Forelimb muscle (tissue), 1 donor: ENCODE data around the gene SRBD1. TPM values are rescaled to one million over a fixed set of nuclear protein-coding genes. Genes with fewer than 3 reads are reported as not detected.

Experiments used
- DNase-seq: peaks from one replicate; pipeline ENCODE4 v3.0.0-alpha.2; 2013; ENCODE audit warnings: low read depth
- polyA plus RNA-seq: library from polyadenylated mRNA; unstranded; fragments of 120-200 nt; gene quantifications from one replicate; pipeline ENCODE4 v1.2.1, GENCODE V29; 2013; ENCODE audit not compliant: insufficient read length

SRBD1 gene
- polyA plus RNA-seq, 1 donor = 9.2 TPM

DNA sequence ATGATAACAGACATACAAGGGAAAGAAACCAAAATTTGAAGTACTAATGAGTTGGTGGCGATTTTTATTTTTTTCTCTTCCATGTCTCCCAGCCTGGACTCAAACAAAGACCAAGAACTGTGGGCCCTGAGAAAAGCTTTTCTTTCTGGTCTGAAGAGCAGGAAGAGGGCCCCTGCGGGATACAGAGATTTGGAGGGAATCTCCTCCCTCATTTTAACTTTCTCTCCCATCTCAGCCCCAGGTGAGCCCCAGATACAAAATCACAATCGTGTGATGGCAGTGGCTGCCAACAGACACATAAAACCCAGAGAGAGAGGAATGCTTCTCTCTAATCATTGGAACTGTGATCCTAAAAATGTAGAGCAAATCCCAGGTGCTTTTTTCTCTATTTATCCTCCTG is 20.9 kb upstream of the SRBD1 start:
- DNase-seq = no peak

DNA sequence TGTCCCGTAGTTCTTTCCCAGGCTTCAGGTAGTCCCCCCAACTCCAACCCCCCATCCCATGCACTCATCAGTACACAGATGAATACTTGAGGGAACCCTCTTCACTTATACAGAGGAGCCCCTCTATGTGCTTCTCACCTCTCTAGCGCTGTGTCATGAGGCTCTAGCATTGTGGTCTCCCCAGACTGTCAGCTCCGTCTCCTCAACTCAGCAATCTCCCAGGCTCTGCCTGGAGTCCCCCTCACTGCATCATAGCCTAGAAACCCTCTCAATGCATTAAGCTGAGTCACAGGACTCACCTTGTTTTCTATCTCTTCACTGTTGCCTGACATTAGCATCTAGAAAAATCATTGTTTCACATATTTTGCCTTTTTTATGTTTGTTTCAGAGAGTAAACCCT is 20.3 kb upstream of the SRBD1 start:
- DNase-seq = no peak

DNA sequence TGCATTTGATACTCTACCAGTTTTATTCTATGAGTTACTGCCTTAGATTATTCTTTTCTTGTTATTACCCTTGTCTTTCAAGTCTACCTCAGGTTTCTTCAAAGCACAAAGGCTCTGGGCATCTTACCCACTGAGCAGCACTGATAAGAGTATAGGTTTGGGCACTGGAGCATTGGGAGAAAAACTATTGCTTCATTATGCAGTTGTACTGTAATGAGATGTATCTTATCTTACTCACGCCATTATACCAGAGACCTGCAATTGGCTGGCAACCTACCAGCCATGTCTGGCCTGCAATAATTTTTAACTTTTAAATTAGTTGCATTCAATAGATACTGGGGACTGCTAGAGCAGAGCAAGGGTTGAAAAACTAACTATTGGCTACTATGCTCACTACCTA is 18.9 kb upstream of the SRBD1 start:
- DNase-seq = no peak

DNA sequence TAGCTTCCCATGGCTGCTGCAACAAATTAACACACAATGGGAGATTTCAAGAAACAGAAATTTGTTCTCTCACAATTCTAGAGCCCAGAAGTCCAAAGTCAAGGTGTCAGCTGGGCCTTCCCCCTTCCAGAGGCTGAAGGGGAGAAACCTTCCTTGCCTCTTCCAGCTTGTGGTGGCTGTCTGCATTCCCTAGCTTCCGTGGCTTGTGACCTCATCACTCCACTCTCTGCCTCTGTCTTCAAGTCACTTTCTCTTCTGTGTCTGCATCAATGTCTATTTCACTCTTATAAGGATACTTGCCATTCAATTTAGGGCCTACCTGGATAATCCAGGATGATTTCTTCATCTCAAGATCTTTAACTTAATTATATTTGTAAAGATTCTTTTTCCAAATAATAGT is 16.8 kb upstream of the SRBD1 start:
- no peak for DNase-seq

DNA sequence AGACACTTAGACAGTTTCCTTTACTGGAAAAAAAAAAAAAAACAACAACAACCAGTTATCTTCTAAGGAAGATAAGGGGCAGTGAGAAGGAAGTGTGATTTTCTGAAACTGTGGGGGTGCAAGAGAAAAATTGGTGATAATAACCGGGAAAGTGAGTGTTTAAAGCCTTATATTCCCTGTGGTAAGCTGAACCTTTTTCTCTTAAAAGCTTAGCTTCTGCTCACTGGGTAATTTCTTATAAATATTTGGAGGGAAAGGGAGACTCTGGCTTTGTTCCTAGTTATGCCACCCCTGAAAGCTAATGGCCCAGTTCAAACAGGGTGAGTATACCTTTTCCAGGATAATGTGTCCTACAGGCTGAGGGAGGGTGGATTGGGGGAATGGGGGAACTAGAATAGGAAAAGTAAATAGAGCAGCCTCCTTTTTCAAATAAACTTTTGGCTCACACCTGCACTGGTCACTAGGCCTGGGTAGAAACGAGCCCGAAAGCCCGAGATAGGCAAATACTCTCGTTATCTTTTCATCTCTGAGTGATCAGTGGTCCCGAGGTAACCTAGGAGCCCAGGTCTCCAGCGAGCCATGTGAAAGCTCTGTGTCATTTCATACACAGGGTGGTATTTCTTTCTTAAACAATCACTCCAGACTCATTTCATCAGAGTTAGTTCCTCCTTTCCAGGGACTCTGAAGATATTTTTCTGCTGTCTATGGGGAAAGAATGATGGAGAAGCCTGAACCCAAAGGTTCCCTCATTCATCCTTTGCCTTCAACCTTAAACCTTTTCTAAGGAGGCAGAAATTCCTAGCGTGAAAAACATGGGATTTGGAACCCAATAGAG is 15.5 kb upstream of the SRBD1 start:
- DNase-seq = no peak

DNA sequence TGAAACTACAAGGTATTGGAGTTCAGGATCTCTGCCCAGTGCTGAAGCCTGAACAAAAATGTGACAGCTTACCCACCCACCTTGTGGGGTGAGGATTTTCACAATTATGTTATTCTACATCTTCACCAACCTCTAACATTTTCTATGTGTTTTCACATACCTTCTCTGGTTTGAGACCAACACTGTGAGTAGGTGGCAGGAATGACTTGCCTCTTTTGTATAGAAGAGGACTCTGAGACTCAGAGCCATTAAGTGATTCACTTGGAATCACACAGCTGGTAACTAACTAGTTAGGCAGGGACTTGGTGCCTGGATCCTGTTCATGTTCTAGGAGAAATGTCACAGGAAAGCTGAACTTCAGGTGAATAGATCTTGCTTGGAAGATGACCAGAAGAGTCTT is 14.8 kb upstream of the SRBD1 start:
- no peak for DNase-seq

DNA sequence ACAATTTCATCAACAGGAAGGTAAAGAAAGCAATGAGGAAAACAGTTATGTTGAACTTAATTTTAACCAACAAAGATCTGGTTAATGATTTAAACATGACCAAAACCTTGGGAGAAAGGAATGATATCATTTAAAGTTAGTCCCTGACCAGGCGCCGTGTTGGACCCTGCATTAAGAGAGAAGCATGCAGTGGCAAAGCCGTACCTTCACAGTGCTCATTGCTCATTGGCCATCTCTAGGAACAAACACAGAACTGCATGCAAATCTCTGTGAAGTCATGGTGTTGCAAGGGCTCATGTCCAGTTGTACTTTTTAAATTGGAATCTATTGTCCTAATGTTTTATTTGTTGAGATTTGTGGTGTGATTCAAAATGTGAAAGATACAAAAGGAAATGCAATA is 12.0 kb upstream of the SRBD1 start:
- DNase-seq = no peak

DNA sequence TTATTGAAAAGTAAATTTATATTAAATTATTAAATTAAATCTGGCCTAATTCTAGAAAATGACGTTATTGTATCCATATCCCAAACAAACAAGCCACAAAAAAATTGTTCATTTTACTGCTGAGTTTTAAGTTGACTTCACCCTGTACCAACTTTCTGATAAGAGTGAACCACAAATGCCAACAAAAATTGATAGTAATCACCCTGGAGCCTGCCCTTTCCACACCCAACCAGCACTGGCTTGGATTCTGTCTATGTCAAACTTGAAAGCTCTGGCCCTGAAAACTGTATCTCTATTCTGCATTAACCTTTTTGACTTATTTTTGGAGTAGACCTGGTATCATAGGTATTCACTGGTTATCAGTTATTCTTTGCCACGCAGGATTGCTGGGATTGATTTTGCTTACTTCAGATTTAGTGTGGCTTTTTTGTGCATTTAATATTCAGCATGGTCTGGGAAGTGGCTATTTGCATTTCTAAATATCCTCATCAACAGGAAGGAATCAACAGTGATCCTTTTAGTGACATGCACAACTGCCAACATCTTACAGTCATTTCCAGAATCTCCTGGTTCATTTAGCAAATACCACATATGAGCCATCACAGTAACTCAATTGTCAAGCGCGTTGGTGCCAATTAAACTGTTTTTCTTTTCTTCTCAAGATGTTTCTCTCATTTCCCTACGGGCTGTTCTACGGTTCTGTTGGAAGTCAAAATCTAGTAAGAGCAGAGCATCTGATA is 11.4 kb upstream of the SRBD1 start:
- no peak for DNase-seq

DNA sequence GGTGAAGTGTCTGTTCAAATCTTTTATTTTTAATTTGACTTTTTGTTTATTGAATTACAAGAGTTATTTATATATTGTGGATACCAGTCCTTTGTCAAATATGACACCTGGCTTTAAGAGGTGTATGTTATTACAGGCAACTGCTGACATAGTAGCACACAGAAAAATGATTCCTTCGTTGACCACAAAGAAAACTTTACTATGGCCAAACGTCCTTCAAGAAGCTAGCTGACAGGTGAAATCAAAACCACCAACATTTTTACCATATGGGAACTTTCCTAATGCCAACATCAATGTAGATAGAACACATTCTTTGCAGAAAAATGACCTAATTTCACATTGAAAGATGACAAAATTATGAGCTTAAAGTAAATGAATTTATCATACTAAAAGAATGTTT is 6.4 kb upstream of the SRBD1 start:
- no peak for DNase-seq

DNA sequence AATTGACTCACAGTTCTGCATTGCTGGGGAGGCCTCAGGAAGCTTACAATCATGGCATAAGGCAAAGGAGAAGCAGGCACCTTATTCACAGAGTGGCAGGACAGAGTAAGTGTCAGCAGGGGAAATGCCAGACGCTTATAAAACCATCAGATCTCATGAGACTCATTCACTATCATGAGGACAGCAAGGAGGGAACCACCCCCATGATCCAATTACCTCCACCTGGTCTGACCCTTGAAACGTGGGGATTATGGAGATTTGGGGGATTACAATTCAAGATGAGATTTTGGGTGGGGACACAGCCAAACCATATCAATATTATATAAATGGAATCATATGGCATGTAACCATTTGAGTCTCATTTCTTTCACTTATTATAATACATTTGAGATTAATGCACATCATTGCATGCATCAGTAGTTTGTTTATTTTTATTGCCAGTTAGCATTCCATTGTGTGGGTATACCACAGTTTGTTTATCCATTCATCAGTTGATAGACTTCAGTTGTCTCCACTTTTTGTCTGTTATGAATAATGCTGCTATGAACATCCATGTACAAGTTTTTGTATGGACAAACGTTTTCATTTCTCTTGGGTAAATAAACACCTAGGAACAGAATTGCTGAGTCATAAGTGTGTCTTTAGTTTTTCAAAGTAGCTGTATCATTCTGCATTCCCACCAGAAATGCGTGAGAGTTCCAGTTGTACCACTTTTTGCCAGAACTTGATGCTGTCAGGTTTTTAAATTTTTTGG is 5.8 kb upstream of the SRBD1 start:
- no peak for DNase-seq

DNA sequence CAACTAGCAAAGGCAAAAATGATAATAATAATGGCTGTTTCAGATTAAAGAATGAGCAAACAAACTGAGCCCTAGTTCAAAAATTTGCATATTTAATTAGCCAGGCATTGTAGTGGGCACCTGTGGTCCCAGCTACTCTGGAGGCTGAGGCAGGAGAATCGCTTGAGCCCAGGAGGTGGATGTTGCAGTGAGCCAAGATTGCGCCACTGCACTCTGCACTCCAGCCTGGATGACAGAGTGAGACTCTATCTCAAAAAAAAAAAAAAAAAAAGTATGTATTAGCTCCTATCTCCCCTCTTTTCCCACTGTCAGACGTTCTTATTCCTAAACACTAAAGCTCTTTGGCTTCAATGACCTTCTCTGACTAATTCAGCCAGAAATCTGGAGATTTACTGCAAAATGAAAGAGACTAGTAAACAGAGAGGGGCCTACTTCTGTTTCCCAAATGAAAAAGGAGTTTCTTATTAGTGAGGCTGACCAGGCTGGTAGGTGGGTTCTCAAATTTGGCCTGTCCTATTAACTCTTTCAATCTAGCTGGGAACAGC is 3.9 kb upstream of the SRBD1 start:
- DNase-seq = no peak

DNA sequence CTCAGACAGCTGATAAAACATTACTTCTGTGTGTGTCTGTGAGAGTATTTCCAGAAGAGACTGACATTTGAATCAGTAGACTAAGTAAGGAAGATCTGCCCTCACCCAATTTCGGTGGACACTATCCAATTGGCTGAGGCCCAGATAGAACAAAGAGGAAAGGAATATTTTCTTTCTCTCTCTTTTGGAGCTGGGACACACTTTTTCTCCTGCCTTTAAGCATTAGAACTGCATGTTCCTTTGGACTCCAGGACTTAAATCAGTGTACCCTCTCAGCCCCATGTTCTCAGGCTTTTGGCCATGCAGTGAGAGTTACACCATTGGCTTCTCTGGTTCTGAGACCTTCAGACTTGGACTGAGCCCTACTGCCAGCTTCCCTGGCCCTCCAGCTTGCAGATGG is 3.3 kb upstream of the SRBD1 start:
- no peak for DNase-seq

DNA sequence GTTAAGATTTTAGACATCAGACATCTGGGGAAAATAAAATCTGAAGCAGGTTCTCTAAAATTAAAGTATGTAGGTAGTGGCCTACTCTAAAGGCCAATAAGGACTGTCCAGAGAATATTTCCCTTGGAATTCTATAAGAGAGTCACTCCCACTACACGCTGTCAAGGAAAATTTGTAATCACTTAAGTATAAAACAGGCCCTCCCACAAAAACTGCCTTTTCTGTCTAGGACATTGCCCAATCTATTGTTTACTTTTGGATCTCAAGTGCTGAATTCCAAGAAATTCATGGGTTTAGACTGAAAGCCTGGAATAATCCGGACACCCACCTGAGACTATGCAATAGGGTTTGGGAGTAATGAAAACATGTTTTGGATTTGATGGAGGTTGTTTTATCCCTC is 1.7 kb upstream of the SRBD1 start:
- no peak for DNase-seq

DNA sequence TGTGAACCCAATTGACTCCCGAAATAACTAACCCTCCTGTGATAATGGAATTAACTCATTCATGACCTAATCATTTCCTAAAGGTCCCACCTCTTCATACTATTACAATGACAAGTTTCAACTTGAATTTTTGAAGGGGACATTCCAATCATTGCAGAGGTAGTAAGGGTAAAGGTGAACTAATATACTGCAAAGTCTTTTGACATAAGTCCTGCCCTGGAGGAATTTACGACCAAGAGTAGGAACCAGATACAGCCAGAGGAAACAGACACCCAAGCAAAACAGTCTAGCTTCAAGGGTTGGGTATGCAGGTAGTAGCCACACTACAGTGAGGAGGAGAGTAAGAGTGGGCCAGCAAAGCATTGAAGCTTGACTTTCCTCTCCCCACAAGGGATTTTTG is 1.2 kb upstream of the SRBD1 start:
- no peak for DNase-seq

DNA sequence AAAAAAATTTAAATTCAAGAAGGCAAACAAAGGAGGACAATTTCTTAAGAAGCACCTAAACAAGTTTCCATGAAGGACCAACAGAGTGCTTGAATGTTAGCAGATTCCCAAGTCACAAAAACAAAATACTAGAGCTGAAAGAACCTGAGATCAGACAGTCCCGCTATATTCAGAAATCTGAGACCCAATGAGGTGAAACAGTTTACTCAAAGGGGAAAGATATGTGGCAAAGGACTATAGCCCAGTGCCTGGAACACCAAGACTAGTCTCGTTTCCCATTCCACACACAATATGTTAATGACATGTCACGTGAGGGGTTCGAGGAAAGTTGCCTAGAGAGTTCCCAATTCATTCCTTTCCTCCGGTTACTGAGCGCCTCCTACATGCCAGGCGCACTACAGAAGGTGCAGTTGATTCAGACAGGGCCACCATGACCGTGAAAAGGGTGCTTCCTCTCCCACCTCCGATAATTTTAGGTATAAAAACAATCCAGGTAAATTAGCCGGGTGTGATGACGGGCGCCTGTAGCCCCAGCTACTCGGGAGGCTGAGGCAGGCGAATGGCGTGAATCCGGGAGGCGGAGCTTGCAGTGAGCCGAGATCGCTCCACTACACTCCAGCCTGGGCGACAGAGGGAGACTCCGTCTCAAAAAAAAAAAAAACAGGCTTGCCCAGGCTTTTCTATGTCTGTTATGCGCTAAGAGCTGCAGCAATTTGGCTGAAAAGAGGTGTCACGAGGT is 617 bp downstream of the SRBD1 start:
- DNase-seq = peak; percentile 38

DNA sequence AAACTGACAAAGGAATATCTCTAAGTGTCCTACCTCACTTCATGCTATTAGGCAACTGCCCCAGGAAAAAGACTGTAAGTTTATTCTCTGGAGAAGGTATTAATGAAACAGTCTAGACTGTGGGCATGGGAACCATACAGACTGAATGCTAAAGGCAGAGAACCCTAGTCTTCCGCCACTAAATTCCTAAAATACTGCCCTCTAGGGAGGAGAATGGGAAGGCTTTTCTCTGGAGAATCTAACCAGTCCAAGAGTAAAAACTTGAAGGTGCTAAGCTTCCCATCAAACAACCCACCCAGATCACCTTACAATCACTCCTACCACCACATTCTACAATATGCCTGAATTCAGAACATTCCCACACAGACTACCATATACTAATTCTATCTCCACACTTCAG is 3.4 kb downstream of the SRBD1 start:
- no peak for DNase-seq

DNA sequence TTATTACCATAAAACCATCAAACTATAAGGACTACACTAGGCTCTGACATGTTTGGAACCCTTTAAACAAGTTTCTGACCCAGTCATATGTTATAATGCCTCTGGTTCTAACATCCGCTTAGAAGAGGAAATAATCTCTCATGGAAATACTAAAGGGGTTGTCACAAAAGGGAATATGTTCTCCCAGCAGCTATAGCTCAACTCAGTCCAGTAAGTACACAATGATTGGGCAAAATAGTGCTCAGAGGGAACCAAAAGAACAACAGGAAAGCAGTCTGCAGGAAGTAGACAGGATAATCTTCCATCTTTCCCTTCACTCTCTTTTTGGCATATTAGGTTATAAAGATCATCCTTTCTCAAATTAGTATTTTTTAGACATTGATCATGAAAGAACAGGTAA is 4.3 kb downstream of the SRBD1 start:
- DNase-seq = no peak

DNA sequence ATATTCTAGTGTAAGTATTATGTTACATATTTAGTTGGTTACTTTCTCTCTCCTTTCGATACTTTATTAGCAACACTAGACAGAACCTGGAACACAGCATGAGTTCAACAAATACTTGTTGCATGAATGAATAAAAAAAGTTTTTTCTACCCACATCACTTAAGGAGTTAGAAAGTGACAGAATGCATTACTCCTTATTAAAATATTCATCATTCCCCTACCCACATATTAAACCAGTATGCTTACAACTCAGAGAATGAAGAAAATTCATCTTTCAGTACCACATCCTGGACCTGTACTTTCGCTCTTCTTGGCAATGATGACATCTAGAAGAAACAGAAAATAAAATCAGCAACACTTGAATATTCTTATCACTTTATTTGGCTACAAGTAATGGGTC is 6.0 kb downstream of the SRBD1 start:
- DNase-seq = no peak

DNA sequence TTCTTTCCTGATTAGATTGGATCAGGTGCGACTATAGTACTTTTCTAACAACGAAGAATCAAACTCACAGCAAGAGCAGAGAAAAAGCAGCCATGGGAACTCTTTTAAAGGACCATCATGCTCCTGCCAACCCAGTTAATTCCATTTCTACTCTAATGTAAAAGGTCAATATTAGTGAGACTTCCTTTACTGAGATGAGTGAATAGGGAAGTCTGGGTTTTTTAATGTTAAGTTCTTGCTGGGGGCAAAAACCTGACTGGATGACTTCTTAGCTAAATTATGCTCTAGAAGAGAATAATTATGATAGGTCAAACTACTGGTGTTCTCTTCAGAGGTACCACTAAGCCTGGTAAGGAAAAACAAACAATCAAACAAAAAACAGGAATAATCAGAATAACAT is 8.4 kb downstream of the SRBD1 start:
- no peak for DNase-seq

DNA sequence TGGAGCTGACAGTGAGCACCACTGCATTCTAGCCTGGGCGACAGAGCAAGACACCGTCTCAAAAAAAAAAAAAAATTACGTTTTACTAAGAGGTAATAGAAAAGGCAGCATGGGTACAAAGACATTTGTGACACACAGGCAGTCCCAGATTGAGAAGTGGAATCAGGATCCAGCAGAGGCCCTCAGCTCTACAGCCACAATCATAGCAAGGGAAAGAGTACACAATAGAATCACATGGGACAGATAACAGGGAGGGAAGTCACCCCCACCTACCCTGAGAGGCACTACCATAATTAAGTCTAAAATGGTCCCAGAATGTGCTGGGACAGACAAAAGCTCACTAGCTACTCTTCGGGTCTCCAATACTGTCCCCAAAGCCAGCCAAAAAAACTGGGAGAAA is 12.5 kb downstream of the SRBD1 start:
- no peak for DNase-seq

DNA sequence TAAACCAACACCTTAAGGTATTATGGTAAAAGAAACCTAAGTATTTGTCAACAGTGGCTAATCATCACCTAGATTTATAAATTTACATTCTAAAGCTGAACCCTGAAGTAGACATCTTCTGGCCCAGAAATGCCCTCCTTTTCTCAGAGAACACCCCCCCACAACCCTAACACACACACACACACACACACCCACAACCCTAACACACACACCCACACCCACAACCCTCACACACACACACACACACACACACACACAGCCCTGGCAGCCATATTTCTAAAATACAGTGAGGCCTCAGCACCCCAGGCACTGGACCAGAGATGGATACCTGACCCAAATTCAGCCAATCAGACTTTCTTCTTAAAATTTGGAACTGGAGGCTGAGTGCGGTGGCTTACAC is 14.3 kb downstream of the SRBD1 start:
- DNase-seq = no peak
